T-helper 2 cell (primary cell): Measurements from ENCODE around the gene GALNT13.

Experiments
- DNase-seq, 5 experiments: peaks; one replicate each; pipeline versions ENCODE4 v3.0.0 to v3.0.0-alpha.2; 2012 to 2022

GALNT13 gene

GRCh38 chr2:153946036-153946435, 74.3 kb downstream of the GALNT13 start:
- no peak for DNase-seq

GRCh38 chr2:153953761-153954160, 82.0 kb downstream of the GALNT13 start:
- no peak for DNase-seq

DNA sequence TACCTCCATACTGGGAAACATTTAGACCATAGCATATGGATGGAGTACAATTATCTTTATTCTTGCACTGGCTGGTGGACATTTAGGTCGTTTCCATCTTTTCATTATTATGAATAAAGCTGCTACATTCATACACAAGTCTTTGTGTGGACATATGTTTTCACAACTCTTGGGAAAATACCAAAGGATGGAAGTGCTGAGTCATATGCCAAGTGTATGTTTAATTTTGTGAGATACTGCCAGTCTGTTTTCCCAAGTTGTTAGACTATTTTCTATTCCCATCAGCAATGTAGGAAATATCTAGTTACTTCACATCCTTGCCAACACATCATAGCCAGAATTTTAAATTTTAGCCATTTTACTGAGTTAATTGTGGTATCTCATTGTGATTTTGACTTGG, 91.5 kb downstream of the GALNT13 start:
- no peak for DNase-seq

- no peak for DNase-seq
Measured at GRCh38 chr2:153967248-153967973, 95.7 kb downstream of the GALNT13 start.

GRCh38 chr2:153971250-153971649, 99.5 kb downstream of the GALNT13 start:
- DNase-seq, result no peak

- no peak for DNase-seq
Measured at GRCh38 chr2:153971855-153972254, 100.1 kb downstream of the GALNT13 start.

DNA sequence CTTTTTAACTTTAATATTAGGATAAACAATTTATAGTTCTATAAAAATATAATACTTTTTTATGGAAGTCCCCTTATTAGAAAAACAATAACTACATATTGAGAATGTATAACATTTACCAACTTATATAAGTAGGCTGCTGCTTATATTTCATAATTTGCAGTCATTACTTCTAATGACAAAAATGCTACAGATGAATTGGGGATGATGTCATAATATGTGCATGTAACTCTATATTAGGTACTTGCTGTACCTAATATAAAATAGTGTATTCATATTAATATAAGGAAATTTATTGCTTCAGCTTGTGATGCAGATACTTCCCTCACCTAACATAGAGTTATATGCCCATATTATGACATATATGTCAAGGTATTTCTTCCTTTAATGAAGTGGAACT, 100.7 kb downstream of the GALNT13 start:
- DNase-seq, result no peak

DNA sequence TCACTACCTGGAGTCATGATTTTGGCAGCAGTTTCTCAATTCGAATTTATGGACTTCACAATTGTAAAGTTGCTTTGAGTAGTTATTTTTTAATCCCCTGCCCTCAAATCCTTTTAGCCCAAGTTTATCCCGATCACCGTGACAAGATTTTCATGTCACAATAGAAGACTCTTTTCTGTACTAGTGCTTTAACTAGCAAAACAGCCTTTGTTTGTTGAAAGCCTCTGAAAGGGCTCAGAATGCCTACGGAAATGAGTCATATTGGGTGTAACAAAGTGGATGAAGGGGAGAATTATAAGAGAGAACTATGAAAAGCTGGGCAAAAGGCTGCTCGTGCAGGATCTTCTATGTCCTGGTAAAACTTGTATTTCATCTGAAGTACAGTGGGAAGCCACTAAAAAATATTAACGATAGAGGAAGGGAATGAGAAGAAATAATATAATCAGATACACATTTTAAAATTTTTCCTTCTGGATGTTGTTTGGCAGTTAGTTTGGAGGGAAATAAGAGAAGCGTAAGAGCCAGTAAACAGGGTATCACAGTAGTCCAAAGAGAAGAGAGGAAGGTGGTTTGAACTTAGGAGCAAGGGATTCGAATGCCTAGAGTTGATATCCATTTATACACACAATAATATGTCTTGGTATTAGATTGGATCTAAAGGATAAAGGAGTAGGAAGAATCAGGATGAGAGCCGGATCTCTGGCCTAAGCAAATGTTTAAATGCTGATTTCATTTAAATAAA, 114.9 kb downstream of the GALNT13 start:
- DNase-seq, result no peak

DNA sequence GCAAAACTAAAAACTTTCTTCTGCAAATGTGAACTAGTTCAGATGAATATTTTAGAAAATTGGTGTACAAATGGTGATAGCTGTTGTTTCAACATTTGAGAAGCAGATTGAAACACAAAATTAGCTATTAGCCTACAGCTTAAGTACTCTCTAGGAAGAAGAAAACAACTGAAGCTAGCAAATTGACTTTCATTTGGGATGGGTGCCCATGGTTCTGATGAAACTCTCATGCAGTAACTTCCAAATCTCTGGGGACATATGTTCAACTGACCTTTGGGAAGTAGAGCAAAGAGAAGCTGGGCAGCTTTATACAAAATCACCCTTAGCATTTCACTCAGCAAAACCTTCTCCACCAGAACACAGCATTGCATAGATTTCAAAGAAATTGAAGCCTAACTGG, 119.0 kb downstream of the GALNT13 start:
- no peak for DNase-seq

DNA sequence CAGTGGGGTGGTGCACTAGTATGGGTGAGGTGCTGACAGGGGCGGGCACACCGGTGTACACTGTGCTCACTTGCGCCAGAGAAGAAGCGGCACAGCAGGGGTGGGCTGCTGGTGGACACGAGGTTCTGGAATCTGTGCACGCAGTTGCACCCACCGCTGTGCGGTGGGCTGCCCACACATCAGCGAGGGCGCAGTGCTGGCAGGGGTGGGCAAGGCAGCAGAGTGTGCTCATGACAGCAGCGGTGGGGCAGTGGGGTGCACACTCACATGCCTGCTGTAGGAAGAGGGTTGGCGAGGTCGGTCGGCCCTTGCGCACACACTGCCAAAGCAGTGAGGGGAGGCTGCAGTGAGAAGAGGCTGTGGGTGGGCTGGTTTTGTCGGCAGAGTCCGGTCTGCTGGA, 141.8 kb downstream of the GALNT13 start:
- DNase-seq, result no peak

- DNase-seq, result no peak
Measured at GRCh38 chr2:154015233-154015632, 143.5 kb downstream of the GALNT13 start.

- no peak for DNase-seq
Measured at GRCh38 chr2:154029504-154029903, 157.8 kb downstream of the GALNT13 start.

- DNase-seq, result no peak
Measured at GRCh38 chr2:154032220-154032619, 160.5 kb downstream of the GALNT13 start.

GRCh38 chr2:154046493-154046892, 174.8 kb downstream of the GALNT13 start:
- DNase-seq, result no peak

DNA sequence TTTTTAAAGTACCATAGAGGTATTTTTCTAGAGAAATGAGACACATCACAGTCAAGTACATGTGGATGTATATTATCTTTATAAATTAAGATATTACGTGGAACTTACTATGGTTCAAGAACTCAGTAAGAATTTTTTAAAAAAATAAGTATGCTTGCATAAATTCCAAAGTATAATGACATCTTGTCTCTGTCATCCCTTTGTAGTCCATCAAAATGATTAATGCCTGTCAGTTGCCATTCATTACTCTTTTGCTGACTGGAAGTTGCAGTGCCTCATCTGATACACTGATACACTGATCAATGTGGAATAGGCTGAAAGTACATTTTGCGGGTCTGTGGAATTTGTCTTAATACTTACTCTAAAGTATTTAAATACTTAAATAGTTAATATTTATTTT, 177.2 kb downstream of the GALNT13 start:
- DNase-seq, result no peak

- DNase-seq, result no peak
Measured at GRCh38 chr2:154049561-154049960, 177.8 kb downstream of the GALNT13 start.

DNA sequence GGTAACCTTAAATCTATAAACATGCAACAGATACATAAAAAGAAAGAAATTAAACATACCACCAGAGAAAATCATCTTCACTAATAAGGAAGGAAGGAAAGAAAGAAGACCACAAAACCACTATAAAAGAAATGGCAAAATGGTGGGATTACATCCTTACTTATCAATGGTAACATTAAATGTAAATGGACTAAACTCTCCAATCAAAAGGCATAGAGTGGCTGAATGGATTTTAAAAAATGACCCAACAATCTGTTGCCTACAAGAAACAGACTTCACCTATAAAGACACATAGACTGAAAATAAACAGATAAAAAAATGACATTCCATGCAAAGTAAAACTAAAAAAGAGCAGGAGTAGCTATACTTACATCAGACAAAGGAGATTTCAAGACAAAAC, 195.4 kb downstream of the GALNT13 start:
- no peak for DNase-seq

- no peak for DNase-seq
Measured at GRCh38 chr2:154078926-154079325, 207.2 kb downstream of the GALNT13 start.

DNA sequence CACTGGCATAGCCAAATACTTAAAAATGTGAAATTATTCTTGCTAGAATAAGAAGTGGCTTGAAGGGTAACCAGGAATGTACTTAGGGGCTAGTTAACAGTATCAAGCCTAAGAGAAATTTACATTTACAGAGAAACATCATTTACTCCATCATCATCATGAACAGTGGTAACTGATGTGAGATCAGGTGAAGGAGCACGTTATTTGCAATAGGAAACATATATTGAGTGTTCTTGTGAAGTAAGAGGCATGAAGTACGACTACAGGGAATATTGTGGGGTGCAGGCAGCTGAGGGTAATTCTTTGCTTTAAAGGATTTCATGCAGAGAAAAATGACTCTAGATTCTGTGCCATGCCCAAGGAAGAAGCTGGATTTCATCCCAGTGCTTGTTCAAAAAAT, 220.8 kb downstream of the GALNT13 start:
- DNase-seq, result no peak

- no peak for DNase-seq
Measured at GRCh38 chr2:154093856-154094255, 222.1 kb downstream of the GALNT13 start.

- no peak for DNase-seq
Measured at GRCh38 chr2:154097833-154098398, 226.2 kb downstream of the GALNT13 start.

GRCh38 chr2:154120706-154121105, 249.0 kb downstream of the GALNT13 start:
- no peak for DNase-seq

GRCh38 chr2:154125891-154126290, 254.2 kb downstream of the GALNT13 start:
- no peak for DNase-seq

DNA sequence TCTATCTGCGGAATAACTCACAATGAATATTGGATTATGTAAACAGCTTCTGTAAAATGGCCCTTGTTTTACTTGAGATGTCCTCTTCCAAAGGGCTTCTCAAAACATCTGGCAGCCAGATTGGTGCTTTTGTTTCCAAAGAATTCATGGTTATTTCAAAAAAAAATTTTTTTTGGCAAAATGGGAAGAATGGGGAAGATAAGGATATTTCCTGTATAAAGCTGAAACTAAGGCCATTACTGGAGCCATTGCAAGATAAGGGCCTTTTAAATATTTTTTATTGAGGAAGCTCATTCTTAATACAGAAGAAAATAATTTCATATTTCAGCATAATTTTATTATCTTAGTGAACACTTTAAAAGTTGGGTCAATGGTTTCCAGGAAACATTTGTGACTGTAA, 259.1 kb downstream of the GALNT13 start:
- DNase-seq, result no peak
